Mesangial cell (primary cell): ENCODE data around the gene ZP1. TPM values are rescaled to one million over a fixed set of nuclear protein-coding genes. Genes with fewer than 3 reads are reported as not detected.

Experiments
- total RNA-seq: library from RNA; depleted of rRNA; stranded (reverse); fragments of >200 nt; gene quantifications from 2 replicates; pipeline ENCODE4 v1.2.3, GENCODE V29; 2015

Gene ZP1
- 0.16 and 2.8 TPM in 2 replicates for total RNA-seq

GRCh38 chr11:60866911-60867870 is at the start of gene ZP1:
Gene ZP1 (plus strand): TSS chr11:60867542. CDS start chr11:60867562, 20 bp downstream.

GRCh38 chr11:60841797-60842667 is 25.3 kb upstream of the ZP1 start, which contains the start of gene CCDC86:
Gene CCDC86 (plus strand): TSS chr11:60842113. CDS start chr11:60842125, 12 bp downstream.

GRCh38 chr11:60855726-60856633 is 11.4 kb upstream of the ZP1 start, which contains the start of gene PTGDR2:
Gene PTGDR2 (minus strand): TSS chr11:60855950. CDS start chr11:60853722, 2,228 bp downstream.

GRCh38 chr11:60906132-60906972 is 39.0 kb downstream of the ZP1 start, which contains the start of gene PRPF19:
Gene PRPF19 (minus strand): TSS chr11:60906585. CDS start chr11:60906382, 203 bp downstream.

GRCh38 chr11:60913793-60914632 is 46.7 kb downstream of the ZP1 start, which contains the start of gene TMEM109:
Gene TMEM109 (plus strand): TSS chr11:60914158. CDS start chr11:60919694, 5,536 bp downstream.

GRCh38 chr11:60924110-60924905 is 57.0 kb downstream of the ZP1 start, which contains the start of gene TMEM132A:
Gene TMEM132A (plus strand): TSS chr11:60924460. CDS start chr11:60924634, 174 bp downstream.

Other genes starting within 250 kb of the ZP1 start
- gene MS4A8, start 167.9 kb upstream of the ZP1 start, total RNA-seq: not detected in 2 replicates
- not detected in 2 replicates for gene MS4A18, start 142.8 kb upstream of the ZP1 start, total RNA-seq
- gene MS4A15, start 110.7 kb upstream of the ZP1 start, total RNA-seq: not detected in 2 replicates
- gene MS4A10, start 82.2 kb upstream of the ZP1 start, total RNA-seq: not detected in 2 replicates
- gene CCDC86, start 25.4 kb upstream of the ZP1 start, total RNA-seq: 49.3 and 59.6 TPM in 2 replicates
- gene PTGDR2, start 11.6 kb upstream of the ZP1 start, total RNA-seq: 0.16 and 0.38 TPM in 2 replicates
- gene PRPF19, start 39.0 kb downstream of the ZP1 start, total RNA-seq: 76.7 and 148 TPM in 2 replicates
- 71.0 and 107 TPM in 2 replicates for gene TMEM109, start 46.6 kb downstream of the ZP1 start, total RNA-seq
- gene TMEM132A, start 56.9 kb downstream of the ZP1 start, total RNA-seq: 136 and 142 TPM in 2 replicates
- gene SLC15A3, start 84.6 kb downstream of the ZP1 start, total RNA-seq: 0.65 and 1.9 TPM in 2 replicates
- gene CD6, start 104.1 kb downstream of the ZP1 start, total RNA-seq: 0.25 and 0.33 TPM in 2 replicates
- not detected in 2 replicates for gene CD5, start 234.9 kb downstream of the ZP1 start, total RNA-seq